WI38 (cell line): Measurements from ENCODE around the gene TEX35.

Experiments used
- H3K4me3 ChIP-seq: 2 replicates; pipeline ENCODE4 v1.5.1; 2011; ENCODE audit warnings: low read depth, mild to moderate bottlenecking, control low read depth, low read length
- TF ChIP-seq, protein P1 (sequence below): IDR thresholded peaks from 2 replicates; pipeline ENCODE4 v1.5.1; 2012; ENCODE audit warnings: low read depth, mild to moderate bottlenecking, control low read depth, low read length

TEX35 gene

DNA sequence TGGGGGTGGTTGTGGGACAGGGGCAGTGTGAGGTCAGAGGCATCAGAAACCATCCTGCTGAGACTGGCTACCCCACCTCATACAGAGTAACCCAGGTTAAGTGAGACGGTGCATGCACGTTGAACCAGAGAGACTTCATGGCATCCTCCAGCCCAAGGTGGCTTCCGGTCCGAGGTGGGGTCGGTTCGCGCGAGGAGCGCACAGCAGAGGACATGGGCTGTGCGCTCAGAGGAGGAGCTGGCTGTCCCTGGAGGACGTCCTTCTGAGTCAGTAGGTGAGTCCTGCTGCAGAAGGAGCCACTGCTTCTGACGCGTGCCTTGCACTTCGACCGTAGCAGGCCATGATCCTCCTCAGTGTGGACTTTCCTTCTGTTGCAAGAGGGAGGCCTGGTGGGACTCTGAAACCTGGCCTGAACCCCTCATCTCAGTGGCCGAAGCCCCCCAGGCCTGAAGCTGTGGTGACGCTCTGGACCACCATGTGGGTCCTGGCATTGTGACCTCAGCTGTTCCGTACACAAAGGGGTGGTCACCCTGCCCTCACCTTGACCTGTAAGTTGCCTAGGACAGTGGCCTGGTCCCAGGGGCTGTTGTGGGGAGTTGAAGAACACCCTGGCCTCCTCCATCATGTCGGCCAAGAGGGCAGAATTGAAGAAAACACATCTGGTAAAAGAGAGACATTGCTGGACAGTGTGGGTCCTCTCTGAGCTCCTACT, at the start of gene TEX35:
Gene TEX35, plus strand, starts transcription at position 544 of the 712 bp plus-strand sequence. Its CDS starts 80 bp downstream, at position 624.
- no peak within 1 kb of the TSS for H3K4me3 ChIP-seq

DNA sequence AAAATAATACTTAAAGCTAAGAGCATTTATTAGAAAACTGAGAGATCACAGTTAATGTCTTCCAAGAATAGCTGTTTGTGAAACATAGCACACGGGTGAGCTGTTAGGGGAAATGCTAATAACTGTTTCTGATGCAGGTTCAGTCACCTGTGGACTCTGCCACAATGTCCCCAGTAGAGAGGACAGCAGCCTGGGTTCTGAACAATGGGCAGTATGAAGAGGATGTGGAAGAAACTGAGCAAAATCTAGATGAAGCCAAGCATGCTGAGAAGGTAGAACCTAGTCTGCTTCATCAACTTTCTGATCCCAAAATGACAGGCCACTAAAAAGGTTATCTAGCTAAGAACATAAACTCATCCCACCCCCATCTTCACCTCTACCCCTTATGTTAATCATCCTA, 48.8 kb upstream of the TEX35 start:
- no peak overlapping the region for H3K4me3 ChIP-seq
- TF ChIP-seq, protein P1, sequence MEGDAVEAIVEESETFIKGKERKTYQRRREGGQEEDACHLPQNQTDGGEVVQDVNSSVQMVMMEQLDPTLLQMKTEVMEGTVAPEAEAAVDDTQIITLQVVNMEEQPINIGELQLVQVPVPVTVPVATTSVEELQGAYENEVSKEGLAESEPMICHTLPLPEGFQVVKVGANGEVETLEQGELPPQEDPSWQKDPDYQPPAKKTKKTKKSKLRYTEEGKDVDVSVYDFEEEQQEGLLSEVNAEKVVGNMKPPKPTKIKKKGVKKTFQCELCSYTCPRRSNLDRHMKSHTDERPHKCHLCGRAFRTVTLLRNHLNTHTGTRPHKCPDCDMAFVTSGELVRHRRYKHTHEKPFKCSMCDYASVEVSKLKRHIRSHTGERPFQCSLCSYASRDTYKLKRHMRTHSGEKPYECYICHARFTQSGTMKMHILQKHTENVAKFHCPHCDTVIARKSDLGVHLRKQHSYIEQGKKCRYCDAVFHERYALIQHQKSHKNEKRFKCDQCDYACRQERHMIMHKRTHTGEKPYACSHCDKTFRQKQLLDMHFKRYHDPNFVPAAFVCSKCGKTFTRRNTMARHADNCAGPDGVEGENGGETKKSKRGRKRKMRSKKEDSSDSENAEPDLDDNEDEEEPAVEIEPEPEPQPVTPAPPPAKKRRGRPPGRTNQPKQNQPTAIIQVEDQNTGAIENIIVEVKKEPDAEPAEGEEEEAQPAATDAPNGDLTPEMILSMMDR: no peak

More for the DNA sequence above, at the start of gene TEX35:
- TF ChIP-seq, protein P1: no peak

DNA sequence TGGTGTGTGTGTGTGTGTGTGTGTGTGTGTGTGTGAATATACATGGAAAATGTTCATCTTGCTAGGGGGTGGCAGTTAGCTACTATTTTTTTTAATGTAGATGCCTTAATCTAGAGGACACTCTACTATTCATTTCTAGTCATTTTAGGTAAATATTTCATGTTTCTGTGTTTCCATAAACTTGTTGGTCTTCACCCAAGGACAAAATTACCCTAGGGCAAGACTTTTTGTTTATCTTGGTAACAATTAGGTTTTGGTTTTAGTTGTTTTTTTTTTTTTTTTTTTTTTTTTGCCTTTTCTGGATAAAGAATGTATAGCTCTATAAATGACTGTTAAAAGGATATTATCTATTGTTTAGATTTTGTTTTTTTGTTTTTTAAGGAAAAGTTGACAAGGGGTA, 48.3 kb upstream of the TEX35 start:
- H3K4me3 ChIP-seq: no peak overlapping the region
- TF ChIP-seq, protein P1: no peak

DNA sequence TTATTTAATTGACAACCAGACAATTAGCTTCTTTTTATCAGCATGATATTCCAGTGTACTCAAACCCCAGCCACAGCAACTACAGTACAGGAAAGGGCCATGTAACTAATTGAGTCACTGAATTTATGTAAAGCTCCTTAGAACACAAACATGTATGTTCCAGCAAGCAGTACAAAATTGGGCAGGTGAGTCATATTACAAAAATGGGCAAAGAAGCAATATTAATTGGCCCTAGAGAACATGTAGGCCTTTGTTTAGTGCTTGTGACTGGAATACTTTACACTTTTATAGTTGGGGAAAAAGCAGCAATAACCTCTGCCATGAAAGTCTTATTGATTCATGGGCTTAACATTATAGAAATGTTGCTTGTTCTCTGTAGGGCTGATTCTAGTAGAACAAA, 47.9 kb upstream of the TEX35 start:
- H3K4me3 ChIP-seq: no peak overlapping the region
- TF ChIP-seq, protein P1: no peak

DNA sequence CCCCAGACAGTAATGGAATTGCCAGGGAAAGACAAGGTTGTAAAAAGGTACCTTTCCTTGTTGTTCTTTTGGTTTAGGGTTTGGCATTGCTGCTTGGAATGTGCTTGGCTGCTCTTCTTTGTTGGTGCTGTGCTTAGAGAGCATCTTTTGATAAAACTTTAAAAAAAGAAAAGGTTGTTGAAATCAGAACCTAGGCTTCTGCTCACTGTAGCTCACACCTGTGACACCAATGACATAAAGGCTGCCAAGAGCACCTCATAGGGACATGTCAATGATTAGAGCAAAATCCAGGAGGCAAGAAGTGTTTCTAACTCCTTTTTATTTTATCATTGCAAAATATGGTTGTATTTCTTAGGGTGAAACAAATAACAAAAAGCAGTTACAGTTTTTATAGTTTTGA, 45.1 kb upstream of the TEX35 start:
- TF ChIP-seq, protein P1: no peak
- H3K4me3 ChIP-seq: no peak overlapping the region

DNA sequence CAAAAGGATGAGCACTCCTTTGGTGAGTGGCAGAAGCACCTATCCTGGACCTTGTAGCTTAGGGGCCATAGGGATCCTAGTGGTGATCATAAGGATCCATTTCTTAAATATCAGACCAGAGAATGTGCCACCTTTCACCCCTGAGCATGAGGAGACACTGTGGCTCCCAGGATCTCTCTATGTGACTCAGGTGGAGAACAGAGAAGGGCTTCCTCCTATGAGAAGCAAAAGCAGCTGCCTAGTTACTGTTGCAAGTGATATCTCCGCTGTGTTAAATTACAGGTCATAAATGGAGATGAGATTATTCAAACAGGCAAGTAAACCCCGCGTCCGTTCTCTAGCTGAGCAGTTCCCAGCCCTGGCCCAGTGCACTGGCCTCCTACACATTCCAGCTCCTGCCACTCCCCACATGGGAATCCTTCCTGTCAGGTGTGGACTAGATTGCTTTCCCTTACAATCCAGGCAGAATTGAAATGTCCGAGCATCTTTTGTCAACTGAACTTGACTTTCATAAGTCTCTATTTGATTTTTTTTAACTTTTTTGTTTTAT, 42.4 kb upstream of the TEX35 start:
- TF ChIP-seq, protein P1: no peak
- no peak overlapping the region for H3K4me3 ChIP-seq

DNA sequence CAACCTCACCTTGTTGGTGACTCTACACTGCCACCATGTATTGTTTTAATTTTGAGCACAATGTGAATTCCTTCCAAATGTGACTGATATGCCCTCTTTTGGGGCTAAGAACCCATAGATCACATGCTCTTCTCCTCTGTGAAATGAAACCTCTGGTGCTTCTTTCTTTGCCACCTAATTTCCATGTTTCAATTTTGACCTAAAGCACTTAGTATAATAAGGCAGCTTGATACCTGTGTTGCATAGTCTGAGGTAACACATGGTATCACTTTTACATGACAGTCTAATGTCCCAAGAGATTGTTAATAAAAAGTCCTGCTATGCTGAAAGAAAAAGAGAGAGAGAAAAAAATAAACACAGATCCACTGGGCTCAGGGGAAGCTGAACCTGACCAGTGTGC, 40.4 kb upstream of the TEX35 start:
- H3K4me3 ChIP-seq: no peak overlapping the region
- TF ChIP-seq, protein P1: no peak
